Measurements from ENCODE around the gene GOLT1B. TPM values are rescaled to one million over a fixed set of nuclear protein-coding genes. Genes with fewer than 3 reads are reported as not detected.

The GOLT1B gene
- total RNA-seq, 4 donors from 2014 or later, result 11.8 to 24.7 (median 21.6) TPM

GRCh38 chr12:21471294-21471693 is 30.3 kb upstream of the GOLT1B start:
- WGBS, result 70% methylated on average over 2 of the region's 2 CpGs
- Histone ChIP-seq H3K27ac (replicated peaks in 1 of 4) (no peak overlapping the region), H3K9me3 (no peaks in the 10 kb centered on the region), H3K27me3 (no peaks in the 10 kb centered on the region), H3K4me1 (no peaks in the 10 kb centered on the region), H3K36me3 (peaks cover 37 to 90% (median 70%) of the 10 kb centered on the region in 4 donors), H3K4me3 (no peak overlapping the region)
- TF ChIP-seq POLR2AphosphoS5 (IDR thresholded peaks at IDR 0.05) (no peak), POLR2A (IDR thresholded peaks at IDR 0.05; ENCODE audit: low read depth) (no peak), EP300 (IDR thresholded peaks at IDR 0.05) (no peak)
- TF ChIP-seq, protein P1, sequence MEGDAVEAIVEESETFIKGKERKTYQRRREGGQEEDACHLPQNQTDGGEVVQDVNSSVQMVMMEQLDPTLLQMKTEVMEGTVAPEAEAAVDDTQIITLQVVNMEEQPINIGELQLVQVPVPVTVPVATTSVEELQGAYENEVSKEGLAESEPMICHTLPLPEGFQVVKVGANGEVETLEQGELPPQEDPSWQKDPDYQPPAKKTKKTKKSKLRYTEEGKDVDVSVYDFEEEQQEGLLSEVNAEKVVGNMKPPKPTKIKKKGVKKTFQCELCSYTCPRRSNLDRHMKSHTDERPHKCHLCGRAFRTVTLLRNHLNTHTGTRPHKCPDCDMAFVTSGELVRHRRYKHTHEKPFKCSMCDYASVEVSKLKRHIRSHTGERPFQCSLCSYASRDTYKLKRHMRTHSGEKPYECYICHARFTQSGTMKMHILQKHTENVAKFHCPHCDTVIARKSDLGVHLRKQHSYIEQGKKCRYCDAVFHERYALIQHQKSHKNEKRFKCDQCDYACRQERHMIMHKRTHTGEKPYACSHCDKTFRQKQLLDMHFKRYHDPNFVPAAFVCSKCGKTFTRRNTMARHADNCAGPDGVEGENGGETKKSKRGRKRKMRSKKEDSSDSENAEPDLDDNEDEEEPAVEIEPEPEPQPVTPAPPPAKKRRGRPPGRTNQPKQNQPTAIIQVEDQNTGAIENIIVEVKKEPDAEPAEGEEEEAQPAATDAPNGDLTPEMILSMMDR (IDR thresholded peaks at IDR 0.05), result no peak
- DNase-seq (ENCODE audit: extremely low spot score), result no peak
- intact Hi-C loops (cut with DNase I), result no loop called here

GRCh38 chr12:21472197-21472823 is 29.3 kb upstream of the GOLT1B start:
- WGBS, result 92% methylated on average over 7 of the region's 7 CpGs
- H3K9me3 ChIP-seq, result no peaks in the 10 kb centered on the region
- H3K36me3 ChIP-seq, result peaks cover 37 to 92% (median 75%) of the 10 kb centered on the region in 4 donors
- H3K4me1 ChIP-seq, result no peaks in the 10 kb centered on the region
- H3K4me3 ChIP-seq, result no peak overlapping the region
- intact Hi-C loops (cut with DNase I), result no loop called here
- H3K27me3 ChIP-seq, result no peaks in the 10 kb centered on the region
- no peak overlapping the region for H3K27ac ChIP-seq (replicated peaks in 1 of 4)
- TF ChIP-seq, protein P1 (IDR thresholded peaks at IDR 0.05), result no peak
- TF ChIP-seq POLR2AphosphoS5 (IDR thresholded peaks at IDR 0.05), result no peak
- TF ChIP-seq POLR2A (IDR thresholded peaks at IDR 0.05; ENCODE audit: low read depth), result no peak
- TF ChIP-seq EP300 (IDR thresholded peaks at IDR 0.05), result no peak
- DNase-seq (ENCODE audit: extremely low spot score), result no peak

- H3K4me1 ChIP-seq, result no peaks in the 10 kb centered on the region
- peaks cover 43 to 100% (median 82%) of the 10 kb centered on the region in 4 donors for H3K36me3 ChIP-seq
- no peaks in the 10 kb centered on the region for H3K9me3 ChIP-seq
- 96% methylated on average over 1 of the region's 1 CpG for WGBS
- TF ChIP-seq POLR2A (IDR thresholded peaks at IDR 0.05; ENCODE audit: low read depth) (no peak), EP300 (IDR thresholded peaks at IDR 0.05) (no peak), POLR2AphosphoS5 (IDR thresholded peaks at IDR 0.05) (no peak)
- TF ChIP-seq, protein P1 (IDR thresholded peaks at IDR 0.05), result no peak
- H3K4me3 ChIP-seq, result no peak overlapping the region
- H3K27ac ChIP-seq (replicated peaks in 1 of 4), result no peak overlapping the region
- intact Hi-C loops (cut with DNase I), result no loop called here
- DNase-seq (ENCODE audit: extremely low spot score), result no peak
- no peaks in the 10 kb centered on the region for H3K27me3 ChIP-seq
Observed at GRCh38 chr12:21475552-21475951, 26.0 kb upstream of the GOLT1B start.

DNA sequence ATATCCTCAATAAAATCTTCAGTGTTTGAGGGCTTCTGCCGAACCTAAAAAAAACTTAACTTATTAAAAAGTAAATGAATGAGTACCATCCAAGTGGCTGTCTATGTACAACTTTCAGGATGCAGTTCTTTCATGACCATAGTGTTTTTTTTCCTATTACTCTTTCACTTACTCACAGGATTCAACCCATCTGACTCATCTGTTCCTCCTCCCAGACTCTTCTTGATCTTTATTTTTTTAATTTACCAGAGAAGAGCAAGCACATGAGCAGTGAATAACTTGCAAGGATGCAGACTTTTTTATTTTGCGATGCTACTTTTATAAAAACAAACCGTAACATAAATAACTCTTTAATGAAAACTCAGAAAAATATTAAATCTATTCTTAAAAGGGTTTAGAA is 24.6 kb upstream of the GOLT1B start:
- H3K4me3 ChIP-seq, result no peak overlapping the region
- WGBS, result 95% methylated on average over 3 of the region's 3 CpGs
- no peaks in the 10 kb centered on the region for H3K9me3 ChIP-seq
- TF ChIP-seq POLR2A (IDR thresholded peaks at IDR 0.05; ENCODE audit: low read depth), result no peak
- TF ChIP-seq POLR2AphosphoS5 (IDR thresholded peaks at IDR 0.05), result no peak
- TF ChIP-seq EP300 (IDR thresholded peaks at IDR 0.05), result no peak
- TF ChIP-seq, protein P1 (IDR thresholded peaks at IDR 0.05), result no peak
- H3K27me3 ChIP-seq, result no peaks in the 10 kb centered on the region
- no peak overlapping the region for H3K27ac ChIP-seq (replicated peaks in 1 of 4)
- no peaks in the 10 kb centered on the region for H3K4me1 ChIP-seq
- intact Hi-C loops (cut with DNase I), result no loop called here
- H3K36me3 ChIP-seq, result peaks cover 36 to 100% (median 83%) of the 10 kb centered on the region in 4 donors
- no peak for DNase-seq (ENCODE audit: extremely low spot score)
